Neural cell (in vitro differentiated cells): ENCODE results near the gene MID1. TPM values are rescaled to one million over a fixed set of nuclear protein-coding genes. Genes with fewer than 3 reads are reported as not detected.
"Not testable (repeated sequence)": the region's sequence is repeated elsewhere in the genome, so short reads cannot be mapped to it uniquely, and the experiment has no call there.

Experiments
- H2AFZ ChIP-seq: fragments of 200-600, 300-800 bp; sonication (generic), shearing (Covaris generic); 2 replicates; pipeline ENCODE4 v1.6.0; 2014; ENCODE audit warnings: low read depth, mild to moderate bottlenecking, antibody characterized with exemption, low read length, moderate library complexity
- H3F3A ChIP-seq: fragments of 200-600 bp; shearing (Covaris generic); 2 replicates; pipeline ENCODE4 v1.6.1; 2016; ENCODE audit warnings: mild to moderate bottlenecking, moderate library complexity, mixed read lengths, antibody characterized with exemption, low read length; ENCODE audit not compliant: insufficient read depth, poor library complexity, severe bottlenecking
- H3K27ac ChIP-seq: fragments of 200-600, 300-800 bp; sonication (generic), shearing (Covaris generic); 2 replicates; pipeline ENCODE4 v1.5.1; 2014; ENCODE audit warnings: mild to moderate bottlenecking, low read length, moderate library complexity
- H3K27me3 ChIP-seq: fragments of 300-800, 200-600 bp; sonication (generic), shearing (Covaris generic); 2 replicates; pipeline ENCODE4 v1.6.0; 2014; ENCODE audit warnings: mild to moderate bottlenecking, low read depth, low read length, moderate library complexity; ENCODE audit not compliant: insufficient read depth
- H3K36me3 ChIP-seq: fragments of 300-800, 200-600 bp; sonication (generic), shearing (Covaris generic); 2 replicates; pipeline ENCODE4 v1.5.1; 2014; ENCODE audit warnings: mild to moderate bottlenecking, antibody characterized with exemption, low read length, moderate library complexity; ENCODE audit not compliant: insufficient read depth
- H3K4me2 ChIP-seq: fragments of 300-800, 200-600 bp; sonication (generic), shearing (Covaris generic); 2 replicates; pipeline ENCODE4 v1.6.0; 2014; ENCODE audit warnings: mild to moderate bottlenecking, low read length
- H3K4me3 ChIP-seq: fragments of 300-800, 200-600 bp; sonication (generic), shearing (Covaris generic); 2 replicates; pipeline ENCODE4 v1.5.1; 2014; ENCODE audit warnings: mild to moderate bottlenecking, low read length, moderate library complexity
- H3K79me2 ChIP-seq: fragments of 200-600 bp; shearing (Covaris generic); replicated peaks from 2 replicates; pipeline ENCODE4 v1.6.0; 2014; ENCODE audit warnings: mild to moderate bottlenecking, low read length, moderate library complexity; ENCODE audit not compliant: insufficient read depth
- H3K9ac ChIP-seq: fragments of 300-800, 200-600 bp; sonication (generic), shearing (Covaris generic); 2 replicates; pipeline ENCODE4 v1.6.1; 2016; ENCODE audit warnings: mild to moderate bottlenecking, low read length, mixed read lengths
- H3K9me2 ChIP-seq: fragments of 200-600 bp; shearing (Covaris generic); 2 replicates; pipeline ENCODE4 v1.6.1; 2016; ENCODE audit warnings: mild to moderate bottlenecking, low read length, mixed read lengths; ENCODE audit not compliant: insufficient read depth
- H3K9me3 ChIP-seq: fragments of 200-600, 300-800 bp; sonication (generic), shearing (Covaris generic); 2 replicates; pipeline ENCODE4 v1.6.1; 2016; ENCODE audit warnings: mild to moderate bottlenecking, mixed run types, low read length, moderate library complexity, mixed read lengths
- H4K20me1 ChIP-seq: fragments of 200-600 bp; shearing (Covaris generic); 2 replicates; pipeline ENCODE4 v1.6.1; 2016; ENCODE audit warnings: mild to moderate bottlenecking, mixed run types; ENCODE audit not compliant: insufficient read depth
- EP300 ChIP-seq: fragments of 450-650 bp; conservative IDR thresholded peaks from 2 replicates; pipeline ENCODE4 v1.6.1; 2014; ENCODE audit warnings: antibody characterized with exemption, mild to moderate bottlenecking, moderate library complexity; ENCODE audit not compliant: poor library complexity, severe bottlenecking
- EZH2 ChIP-seq: fragments of 200-600, 300-800 bp; shearing (Covaris generic), sonication (generic); IDR thresholded peaks from 2 replicates; pipeline ENCODE4 v1.6.1; 2014; ENCODE audit warnings: antibody characterized with exemption, low read length, borderline replicate concordance, mild to moderate bottlenecking; ENCODE audit not compliant: insufficient read depth, poor library complexity, severe bottlenecking
- MXI1 ChIP-seq: fragments of 450-650 bp; conservative IDR thresholded peaks from 2 replicates; pipeline ENCODE4 v1.6.1; 2014; ENCODE audit warnings: antibody characterized with exemption, mild to moderate bottlenecking; ENCODE audit not compliant: poor library complexity, severe bottlenecking
- POLR2AphosphoS5 ChIP-seq: IDR thresholded peaks from 2 replicates; pipeline ENCODE4 v1.6.1; 2012
- RAD21 ChIP-seq: fragments of 450-650 bp; conservative IDR thresholded peaks from 2 replicates; pipeline ENCODE4 v1.6.1; 2014; ENCODE audit warnings: antibody characterized with exemption, mild to moderate bottlenecking, moderate library complexity
- SMC3 ChIP-seq: fragments of 450-650 bp; conservative IDR thresholded peaks from 2 replicates; pipeline ENCODE4 v1.6.1; 2014; ENCODE audit warnings: antibody characterized with exemption, mild to moderate bottlenecking, moderate library complexity; ENCODE audit not compliant: poor library complexity
- TAF1 ChIP-seq: IDR thresholded peaks from 2 replicates; pipeline ENCODE4 v1.6.1; 2012; ENCODE audit warnings: low read depth
- polyA plus RNA-seq: library from polyadenylated mRNA; depleted of rRNA; stranded (reverse); fragments of >200 nt; gene quantifications from 2 replicates; pipeline ENCODE4 v1.2.3, GENCODE V29; 2014
- TF ChIP-seq, protein P1 (sequence below): IDR thresholded peaks from 2 replicates; pipeline ENCODE4 v1.6.1; 2012; ENCODE audit warnings: borderline replicate concordance
- TF ChIP-seq, protein P2 (sequence below): fragments of 450-650 bp; IDR thresholded peaks from 2 replicates; pipeline ENCODE4 v1.5.1; 2014; ENCODE audit warnings: antibody characterized with exemption, mild to moderate bottlenecking, moderate library complexity; ENCODE audit not compliant: poor library complexity, severe bottlenecking

MID1 gene
- polyA plus RNA-seq, 1 donor from 2014 or later = 16.6 TPM

GRCh38 chrX:10589098-10589497, 31.3 kb downstream of the MID1 start:
- Histone ChIP-seq H3K9me3 (no peaks in the 10 kb centered on the region), H3K79me2 (peaks cover under 1% of the 10 kb centered on the region), H2AFZ (no peak overlapping the region), H4K20me1 (no peaks in the 10 kb centered on the region), H3K36me3 (no peaks in the 10 kb centered on the region), H3K9me2 (no peaks in the 10 kb centered on the region), H3K27ac (no peak overlapping the region), H3K4me2 (no peak overlapping the region), H3K27me3 (no peaks in the 10 kb centered on the region), H3F3A (no peaks in the 10 kb centered on the region), H3K9ac (no peak overlapping the region), H3K4me3 (no peak overlapping the region)
- TF ChIP-seq EP300 (no peak), POLR2AphosphoS5 (no peak), MXI1 (no peak), TAF1 (no peak), SMC3 (no peak), EZH2 (no peak), RAD21 (no peak)
- TF ChIP-seq, protein P1, sequence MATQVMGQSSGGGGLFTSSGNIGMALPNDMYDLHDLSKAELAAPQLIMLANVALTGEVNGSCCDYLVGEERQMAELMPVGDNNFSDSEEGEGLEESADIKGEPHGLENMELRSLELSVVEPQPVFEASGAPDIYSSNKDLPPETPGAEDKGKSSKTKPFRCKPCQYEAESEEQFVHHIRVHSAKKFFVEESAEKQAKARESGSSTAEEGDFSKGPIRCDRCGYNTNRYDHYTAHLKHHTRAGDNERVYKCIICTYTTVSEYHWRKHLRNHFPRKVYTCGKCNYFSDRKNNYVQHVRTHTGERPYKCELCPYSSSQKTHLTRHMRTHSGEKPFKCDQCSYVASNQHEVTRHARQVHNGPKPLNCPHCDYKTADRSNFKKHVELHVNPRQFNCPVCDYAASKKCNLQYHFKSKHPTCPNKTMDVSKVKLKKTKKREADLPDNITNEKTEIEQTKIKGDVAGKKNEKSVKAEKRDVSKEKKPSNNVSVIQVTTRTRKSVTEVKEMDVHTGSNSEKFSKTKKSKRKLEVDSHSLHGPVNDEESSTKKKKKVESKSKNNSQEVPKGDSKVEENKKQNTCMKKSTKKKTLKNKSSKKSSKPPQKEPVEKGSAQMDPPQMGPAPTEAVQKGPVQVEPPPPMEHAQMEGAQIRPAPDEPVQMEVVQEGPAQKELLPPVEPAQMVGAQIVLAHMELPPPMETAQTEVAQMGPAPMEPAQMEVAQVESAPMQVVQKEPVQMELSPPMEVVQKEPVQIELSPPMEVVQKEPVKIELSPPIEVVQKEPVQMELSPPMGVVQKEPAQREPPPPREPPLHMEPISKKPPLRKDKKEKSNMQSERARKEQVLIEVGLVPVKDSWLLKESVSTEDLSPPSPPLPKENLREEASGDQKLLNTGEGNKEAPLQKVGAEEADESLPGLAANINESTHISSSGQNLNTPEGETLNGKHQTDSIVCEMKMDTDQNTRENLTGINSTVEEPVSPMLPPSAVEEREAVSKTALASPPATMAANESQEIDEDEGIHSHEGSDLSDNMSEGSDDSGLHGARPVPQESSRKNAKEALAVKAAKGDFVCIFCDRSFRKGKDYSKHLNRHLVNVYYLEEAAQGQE = no peak
- TF ChIP-seq, protein P2, sequence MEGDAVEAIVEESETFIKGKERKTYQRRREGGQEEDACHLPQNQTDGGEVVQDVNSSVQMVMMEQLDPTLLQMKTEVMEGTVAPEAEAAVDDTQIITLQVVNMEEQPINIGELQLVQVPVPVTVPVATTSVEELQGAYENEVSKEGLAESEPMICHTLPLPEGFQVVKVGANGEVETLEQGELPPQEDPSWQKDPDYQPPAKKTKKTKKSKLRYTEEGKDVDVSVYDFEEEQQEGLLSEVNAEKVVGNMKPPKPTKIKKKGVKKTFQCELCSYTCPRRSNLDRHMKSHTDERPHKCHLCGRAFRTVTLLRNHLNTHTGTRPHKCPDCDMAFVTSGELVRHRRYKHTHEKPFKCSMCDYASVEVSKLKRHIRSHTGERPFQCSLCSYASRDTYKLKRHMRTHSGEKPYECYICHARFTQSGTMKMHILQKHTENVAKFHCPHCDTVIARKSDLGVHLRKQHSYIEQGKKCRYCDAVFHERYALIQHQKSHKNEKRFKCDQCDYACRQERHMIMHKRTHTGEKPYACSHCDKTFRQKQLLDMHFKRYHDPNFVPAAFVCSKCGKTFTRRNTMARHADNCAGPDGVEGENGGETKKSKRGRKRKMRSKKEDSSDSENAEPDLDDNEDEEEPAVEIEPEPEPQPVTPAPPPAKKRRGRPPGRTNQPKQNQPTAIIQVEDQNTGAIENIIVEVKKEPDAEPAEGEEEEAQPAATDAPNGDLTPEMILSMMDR = no peak

- H3F3A ChIP-seq, H2AFZ ChIP-seq, H4K20me1 ChIP-seq, H3K27ac ChIP-seq, H3K36me3 ChIP-seq, H3K79me2 ChIP-seq, H3K9me3 ChIP-seq, H3K4me3 ChIP-seq, H3K27me3 ChIP-seq, H3K9me2 ChIP-seq, H3K4me2 ChIP-seq, H3K9ac ChIP-seq: not testable (repeated sequence)
These were observed 35.5 kb downstream of the MID1 start for GRCh38 chrX:10584882-10585281.

GRCh38 chrX:10582945-10583344, 37.4 kb downstream of the MID1 start:
- TF ChIP-seq POLR2AphosphoS5 (no peak), RAD21 (no peak), MXI1 (no peak), EP300 (no peak), TAF1 (no peak), SMC3 (no peak), EZH2 (no peak)
- TF ChIP-seq, protein P2 = no peak
- TF ChIP-seq, protein P1 = no peak
- no peaks in the 10 kb centered on the region for H3K9me3 ChIP-seq
- H4K20me1 ChIP-seq = no peaks in the 10 kb centered on the region
- no peak overlapping the region for H2AFZ ChIP-seq
- H3F3A ChIP-seq = no peaks in the 10 kb centered on the region
- no peaks in the 10 kb centered on the region for H3K27me3 ChIP-seq
- H3K9ac ChIP-seq = no peak overlapping the region
- H3K79me2 ChIP-seq = no peaks in the 10 kb centered on the region
- H3K36me3 ChIP-seq = no peaks in the 10 kb centered on the region
- no peaks in the 10 kb centered on the region for H3K9me2 ChIP-seq
- no peak overlapping the region for H3K27ac ChIP-seq
- H3K4me2 ChIP-seq = no peak overlapping the region
- H3K4me3 ChIP-seq = no peak overlapping the region
